Liver (tissue), 9 donors: Measurements from ENCODE around the gene CRADD. TPM values are rescaled to one million over a fixed set of nuclear protein-coding genes. Genes with fewer than 3 reads are reported as not detected.

ENCODE experiments used
- DNase-seq: peaks from one replicate; pipeline ENCODE4 v3.0.0-alpha.2; 2017; ENCODE audit warnings: low spot score
- H3K27ac ChIP-seq, 2 donors: one replicate each; pipeline ENCODE4 v1.7.0; 2013; ENCODE audit warnings: inconsistent platforms in 2 of 2, low read length in 2 of 2, control low read depth in 1 of 2, low read depth in 1 of 2, mild to moderate bottlenecking in 1 of 2
- H3K27me3 ChIP-seq, 4 donors: one replicate each; pipeline versions ENCODE4 v1.6.1 to v1.7.0; 2013; ENCODE audit warnings: low read length in 3 of 4, inconsistent platforms in 1 of 4, mild to moderate bottlenecking in 1 of 4, moderate library complexity in 1 of 4; ENCODE audit not compliant: control insufficient read depth in 4 of 4, insufficient read depth in 4 of 4
- H3K36me3 ChIP-seq, 4 donors: one replicate each; pipeline versions ENCODE4 v1.6.1 to v1.7.0; 2013; ENCODE audit warnings: low read length in 3 of 4, mild to moderate bottlenecking in 3 of 4, low read depth in 1 of 4, moderate library complexity in 1 of 4; ENCODE audit not compliant: control insufficient read depth in 4 of 4, insufficient read depth in 3 of 4
- H3K4me1 ChIP-seq, 4 donors: one replicate each; pipeline versions ENCODE4 v1.6.1 to v1.7.0; 2013; ENCODE audit warnings: low read length in 3 of 4, mild to moderate bottlenecking in 3 of 4, moderate library complexity in 1 of 4; ENCODE audit not compliant: control insufficient read depth in 4 of 4, insufficient read depth in 4 of 4
- H3K4me3 ChIP-seq, 3 donors: one replicate each; pipeline versions ENCODE4 v1.6.1 to v1.7.0; 2013; ENCODE audit warnings: low read length in 3 of 3, control low read depth in 1 of 3, low read depth in 1 of 3, mild to moderate bottlenecking in 1 of 3
- H3K9ac ChIP-seq, 2 donors: one replicate each; pipeline ENCODE4 v1.7.0; 2013; ENCODE audit warnings: low read length in 2 of 2, mild to moderate bottlenecking in 2 of 2, moderate library complexity in 2 of 2, control low read depth in 1 of 2, low read depth in 1 of 2
- H3K9me3 ChIP-seq, 4 donors: one replicate each; pipeline versions ENCODE4 v1.6.1 to v1.7.0; 2013; ENCODE audit warnings: low read length in 3 of 4; ENCODE audit not compliant: control insufficient read depth in 4 of 4
- EGR1 ChIP-seq, 2 donors: IDR thresholded peaks; 2 replicates each; pipeline ENCODE4 v1.6.1; 2016 to 2018; ENCODE audit warnings: antibody characterized with exemption in 2 of 2, low read depth in 2 of 2
- FOXA1 ChIP-seq: IDR thresholded peaks from 2 replicates; pipeline ENCODE4 v1.6.1; 2016; ENCODE audit warnings: antibody characterized with exemption
- FOXA2 ChIP-seq: IDR thresholded peaks from 2 replicates; pipeline ENCODE4 v1.6.1; 2016; ENCODE audit warnings: antibody characterized with exemption
- GABPA ChIP-seq, 2 donors: IDR thresholded peaks in 1 of 2; conservative IDR thresholded peaks in 1 of 2; 2 replicates each; pipeline ENCODE4 v1.6.1; 2016; ENCODE audit warnings: antibody characterized with exemption in 2 of 2, mild to moderate bottlenecking in 1 of 2, moderate library complexity in 1 of 2
- HNF4A ChIP-seq, 2 donors: conservative IDR thresholded peaks; 2 replicates each; pipeline ENCODE4 v1.6.1; 2016; ENCODE audit warnings: antibody characterized with exemption in 2 of 2, mild to moderate bottlenecking in 2 of 2
- HNF4G ChIP-seq: IDR thresholded peaks from 2 replicates; pipeline ENCODE4 v1.6.1; 2016; ENCODE audit warnings: antibody characterized with exemption
- JUND ChIP-seq, 2 donors: IDR thresholded peaks; 2 replicates each; pipeline ENCODE4 v1.6.1; 2016; ENCODE audit warnings: antibody characterized with exemption in 2 of 2
- NR2F2 ChIP-seq: IDR thresholded peaks from 2 replicates; pipeline ENCODE4 v1.6.1; 2016; ENCODE audit warnings: antibody characterized with exemption
- RAD21 ChIP-seq, 2 donors: IDR thresholded peaks; 2 replicates each; pipeline ENCODE4 v1.6.1; 2016; ENCODE audit warnings: antibody characterized with exemption in 2 of 2, mild to moderate bottlenecking in 2 of 2
- RXRA ChIP-seq, 2 donors: IDR thresholded peaks; 2 replicates each; pipeline ENCODE4 v1.6.1; 2017 to 2018; ENCODE audit warnings: antibody characterized with exemption in 2 of 2, mild to moderate bottlenecking in 1 of 2
- SP1 ChIP-seq: IDR thresholded peaks from 2 replicates; pipeline ENCODE4 v1.6.1; 2018; ENCODE audit warnings: antibody characterized with exemption, mild to moderate bottlenecking
- TAF1 ChIP-seq: conservative IDR thresholded peaks from 2 replicates; pipeline ENCODE4 v1.6.1; 2016; ENCODE audit warnings: antibody characterized with exemption, mild to moderate bottlenecking
- YY1 ChIP-seq: IDR thresholded peaks from 2 replicates; pipeline ENCODE4 v1.6.1; 2016; ENCODE audit warnings: antibody characterized with exemption, mild to moderate bottlenecking
- WGBS: extraction: QIAGEN DNeasy Blood & Tissue Kit; methylation state at CpG from one replicate; pipeline ENCODE4 v1.1.7; 2013; 5-methylcytosine and 5-hydroxymethylcytosine counted together
- polyA plus RNA-seq, 2 donors: library from polyadenylated mRNA; stranded (reverse) in 1 of 2; unstranded in 1 of 2; fragments of 200-250 nt in 1 of 2; fragments of >200 nt in 1 of 2; fragmentation: Nextera tagmentation in 1 of 2; extraction: Ambion mirVana in 1 of 2; gene quantifications; one replicate each; pipeline versions ENCODE4 v1.2.1 to v1.2.3, GENCODE V29; 2013 to 2015
- total RNA-seq, 2 donors: library from RNA; depleted of rRNA; stranded (reverse); fragments of >200 nt; gene quantifications; one replicate each; pipeline ENCODE4 v1.2.3, GENCODE V29; 2014
- TF ChIP-seq, protein P1 (sequence below): fragments of 150-350 bp; IDR thresholded peaks from 2 replicates; pipeline ENCODE4 v1.5.1; 2017; ENCODE audit warnings: improper control_type of control experiment, low read depth, low read length; ENCODE audit not compliant: missing input control
- TF ChIP-seq, protein P2 (sequence below): IDR thresholded peaks from 2 replicates; pipeline ENCODE4 v1.6.1; 2016; ENCODE audit warnings: antibody characterized with exemption
- TF ChIP-seq, protein P3 (sequence below): IDR thresholded peaks from 2 replicates; pipeline ENCODE4 v1.6.1; 2016; ENCODE audit warnings: antibody characterized with exemption
- TF ChIP-seq, protein P4 (sequence below): IDR thresholded peaks from 2 replicates; pipeline ENCODE4 v1.6.1; 2016; ENCODE audit warnings: antibody characterized with exemption, mild to moderate bottlenecking
- TF ChIP-seq, protein P5 (sequence below): IDR thresholded peaks from 2 replicates; pipeline ENCODE4 v1.6.1; 2016; ENCODE audit warnings: antibody characterized with exemption
- donor health status: healthy.
- donor health status: healthy.
- donor health status: healthy.
- donor health status: healthy.
- donor health status: healthy.

Gene CRADD
- total and polyA plus RNA-seq, 4 donors: 19.4 to 48.9 (median 29.6) TPM

DNA sequence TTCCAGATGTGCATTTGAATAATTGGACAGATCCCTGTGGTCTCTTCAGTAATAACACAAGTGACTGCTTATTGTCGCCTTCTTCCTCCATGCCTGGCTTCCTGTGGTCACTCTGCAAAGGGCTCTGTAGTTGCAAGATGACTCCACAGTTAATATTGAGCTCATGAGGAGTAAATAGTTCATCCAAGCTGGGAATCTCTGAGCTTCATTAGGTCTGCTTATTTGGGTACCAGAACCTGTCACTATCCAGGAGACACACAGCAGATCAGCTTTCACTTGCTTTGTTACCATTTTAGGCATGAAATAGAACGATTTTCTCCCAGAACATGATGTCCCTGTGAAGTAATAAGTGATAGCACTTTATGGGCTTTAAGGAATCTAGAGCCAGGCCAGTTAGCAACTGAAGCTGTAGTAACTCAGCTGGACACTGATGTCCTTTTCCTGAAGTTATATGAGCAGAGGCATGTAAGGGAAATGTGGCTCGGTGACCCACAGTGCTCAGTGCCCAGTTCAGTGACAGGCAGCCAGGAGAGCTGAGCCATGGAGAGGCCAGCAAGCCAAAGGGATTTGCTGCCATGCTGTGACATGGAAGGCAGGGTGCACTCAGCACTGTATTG is 50.1 kb downstream of the CRADD start:
- 45% methylated on average over 3 of the region's 3 CpGs for WGBS
- DNase-seq: no peak
- Histone ChIP-seq H3K9me3 (no peaks in the 10 kb centered on the region), H3K27ac (peak overlapping the region; percentile 73 to 75), H3K4me3 (no peak overlapping the region), H3K36me3 (no peaks in the 10 kb centered on the region), H3K9ac (peak overlapping the region in 1 of 2 donors; percentile 53), H3K4me1 (peaks cover 10 to 34% (median 26%) of the 10 kb centered on the region in 4 donors), H3K27me3 (no peaks in the 10 kb centered on the region)
- no peak for TF ChIP-seq FOXA2

DNA sequence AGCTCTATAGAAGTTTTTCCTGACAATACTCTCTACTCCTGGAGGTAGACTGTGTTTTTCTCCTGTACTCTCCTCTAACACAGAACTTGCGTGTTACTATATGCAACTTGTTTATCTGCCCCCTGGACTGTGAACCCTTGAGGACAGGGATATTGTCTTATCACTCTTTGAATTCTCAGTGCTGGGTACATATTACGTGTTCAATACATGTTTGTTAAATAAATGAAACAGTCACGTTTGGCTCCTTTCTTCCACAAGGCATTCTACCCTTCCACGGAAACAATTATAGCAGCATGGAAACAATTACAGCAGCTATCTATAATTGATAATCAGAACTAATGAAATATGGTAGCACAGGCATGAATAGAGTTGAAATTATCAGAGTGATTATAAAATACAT is 50.7 kb downstream of the CRADD start:
- Histone ChIP-seq H3K36me3 (no peaks in the 10 kb centered on the region), H3K4me3 (no peak overlapping the region), H3K9ac (peak overlapping the region in 1 of 2 donors; percentile 53), H3K9me3 (no peaks in the 10 kb centered on the region), H3K27ac (peak overlapping the region; percentile 73 to 75), H3K4me1 (peaks cover 10 to 34% (median 26%) of the 10 kb centered on the region in 4 donors), H3K27me3 (no peaks in the 10 kb centered on the region)
- no peak for DNase-seq
- TF ChIP-seq, protein P1, sequence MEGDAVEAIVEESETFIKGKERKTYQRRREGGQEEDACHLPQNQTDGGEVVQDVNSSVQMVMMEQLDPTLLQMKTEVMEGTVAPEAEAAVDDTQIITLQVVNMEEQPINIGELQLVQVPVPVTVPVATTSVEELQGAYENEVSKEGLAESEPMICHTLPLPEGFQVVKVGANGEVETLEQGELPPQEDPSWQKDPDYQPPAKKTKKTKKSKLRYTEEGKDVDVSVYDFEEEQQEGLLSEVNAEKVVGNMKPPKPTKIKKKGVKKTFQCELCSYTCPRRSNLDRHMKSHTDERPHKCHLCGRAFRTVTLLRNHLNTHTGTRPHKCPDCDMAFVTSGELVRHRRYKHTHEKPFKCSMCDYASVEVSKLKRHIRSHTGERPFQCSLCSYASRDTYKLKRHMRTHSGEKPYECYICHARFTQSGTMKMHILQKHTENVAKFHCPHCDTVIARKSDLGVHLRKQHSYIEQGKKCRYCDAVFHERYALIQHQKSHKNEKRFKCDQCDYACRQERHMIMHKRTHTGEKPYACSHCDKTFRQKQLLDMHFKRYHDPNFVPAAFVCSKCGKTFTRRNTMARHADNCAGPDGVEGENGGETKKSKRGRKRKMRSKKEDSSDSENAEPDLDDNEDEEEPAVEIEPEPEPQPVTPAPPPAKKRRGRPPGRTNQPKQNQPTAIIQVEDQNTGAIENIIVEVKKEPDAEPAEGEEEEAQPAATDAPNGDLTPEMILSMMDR: no peak
- peak; percentile 77 for TF ChIP-seq HNF4G
- peak; percentile 83 to 86 for TF ChIP-seq RXRA (IDR thresholded peaks at IDR 0.05)
- peak; percentile 51 for TF ChIP-seq YY1
- TF ChIP-seq FOXA2: peak; percentile 90
- TF ChIP-seq HNF4A (conservative IDR thresholded peaks at IDR 0.05): peak; percentile 95 to 96
- TF ChIP-seq, protein P2, sequence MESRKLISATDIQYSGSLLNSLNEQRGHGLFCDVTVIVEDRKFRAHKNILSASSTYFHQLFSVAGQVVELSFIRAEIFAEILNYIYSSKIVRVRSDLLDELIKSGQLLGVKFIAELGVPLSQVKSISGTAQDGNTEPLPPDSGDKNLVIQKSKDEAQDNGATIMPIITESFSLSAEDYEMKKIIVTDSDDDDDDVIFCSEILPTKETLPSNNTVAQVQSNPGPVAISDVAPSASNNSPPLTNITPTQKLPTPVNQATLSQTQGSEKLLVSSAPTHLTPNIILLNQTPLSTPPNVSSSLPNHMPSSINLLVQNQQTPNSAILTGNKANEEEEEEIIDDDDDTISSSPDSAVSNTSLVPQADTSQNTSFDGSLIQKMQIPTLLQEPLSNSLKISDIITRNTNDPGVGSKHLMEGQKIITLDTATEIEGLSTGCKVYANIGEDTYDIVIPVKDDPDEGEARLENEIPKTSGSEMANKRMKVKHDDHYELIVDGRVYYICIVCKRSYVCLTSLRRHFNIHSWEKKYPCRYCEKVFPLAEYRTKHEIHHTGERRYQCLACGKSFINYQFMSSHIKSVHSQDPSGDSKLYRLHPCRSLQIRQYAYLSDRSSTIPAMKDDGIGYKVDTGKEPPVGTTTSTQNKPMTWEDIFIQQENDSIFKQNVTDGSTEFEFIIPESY: peak; percentile 57
- TF ChIP-seq GABPA (IDR thresholded peaks at IDR 0.05 in 1 of 2, conservative IDR thresholded peaks at IDR 0.05 in 1 of 2): no peak
- TF ChIP-seq, protein P3, sequence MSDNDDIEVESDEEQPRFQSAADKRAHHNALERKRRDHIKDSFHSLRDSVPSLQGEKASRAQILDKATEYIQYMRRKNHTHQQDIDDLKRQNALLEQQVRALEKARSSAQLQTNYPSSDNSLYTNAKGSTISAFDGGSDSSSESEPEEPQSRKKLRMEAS: peak; percentile 59
- peak; percentile 73 to 74 for TF ChIP-seq JUND (IDR thresholded peaks at IDR 0.05)
- TF ChIP-seq TAF1: no peak
- peak in 1 of 2 donors; percentile 30 for TF ChIP-seq EGR1 (IDR thresholded peaks at IDR 0.05; ENCODE audit: low read depth in 2 of 2)
- TF ChIP-seq, protein P4, sequence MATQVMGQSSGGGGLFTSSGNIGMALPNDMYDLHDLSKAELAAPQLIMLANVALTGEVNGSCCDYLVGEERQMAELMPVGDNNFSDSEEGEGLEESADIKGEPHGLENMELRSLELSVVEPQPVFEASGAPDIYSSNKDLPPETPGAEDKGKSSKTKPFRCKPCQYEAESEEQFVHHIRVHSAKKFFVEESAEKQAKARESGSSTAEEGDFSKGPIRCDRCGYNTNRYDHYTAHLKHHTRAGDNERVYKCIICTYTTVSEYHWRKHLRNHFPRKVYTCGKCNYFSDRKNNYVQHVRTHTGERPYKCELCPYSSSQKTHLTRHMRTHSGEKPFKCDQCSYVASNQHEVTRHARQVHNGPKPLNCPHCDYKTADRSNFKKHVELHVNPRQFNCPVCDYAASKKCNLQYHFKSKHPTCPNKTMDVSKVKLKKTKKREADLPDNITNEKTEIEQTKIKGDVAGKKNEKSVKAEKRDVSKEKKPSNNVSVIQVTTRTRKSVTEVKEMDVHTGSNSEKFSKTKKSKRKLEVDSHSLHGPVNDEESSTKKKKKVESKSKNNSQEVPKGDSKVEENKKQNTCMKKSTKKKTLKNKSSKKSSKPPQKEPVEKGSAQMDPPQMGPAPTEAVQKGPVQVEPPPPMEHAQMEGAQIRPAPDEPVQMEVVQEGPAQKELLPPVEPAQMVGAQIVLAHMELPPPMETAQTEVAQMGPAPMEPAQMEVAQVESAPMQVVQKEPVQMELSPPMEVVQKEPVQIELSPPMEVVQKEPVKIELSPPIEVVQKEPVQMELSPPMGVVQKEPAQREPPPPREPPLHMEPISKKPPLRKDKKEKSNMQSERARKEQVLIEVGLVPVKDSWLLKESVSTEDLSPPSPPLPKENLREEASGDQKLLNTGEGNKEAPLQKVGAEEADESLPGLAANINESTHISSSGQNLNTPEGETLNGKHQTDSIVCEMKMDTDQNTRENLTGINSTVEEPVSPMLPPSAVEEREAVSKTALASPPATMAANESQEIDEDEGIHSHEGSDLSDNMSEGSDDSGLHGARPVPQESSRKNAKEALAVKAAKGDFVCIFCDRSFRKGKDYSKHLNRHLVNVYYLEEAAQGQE: peak; percentile 59
- TF ChIP-seq SP1: peak; percentile 91
- TF ChIP-seq NR2F2: no peak
- TF ChIP-seq, protein P5, sequence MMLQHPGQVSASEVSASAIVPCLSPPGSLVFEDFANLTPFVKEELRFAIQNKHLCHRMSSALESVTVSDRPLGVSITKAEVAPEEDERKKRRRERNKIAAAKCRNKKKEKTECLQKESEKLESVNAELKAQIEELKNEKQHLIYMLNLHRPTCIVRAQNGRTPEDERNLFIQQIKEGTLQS: peak; percentile 52
- peak; percentile 82 for TF ChIP-seq FOXA1
- TF ChIP-seq RAD21 (IDR thresholded peaks at IDR 0.05): peak; percentile 29 to 45
- WGBS: 36% methylated on average over 4 of the region's 4 CpGs
